Stimulated activated naive CD8-positive, alpha-beta T cell treated with anti-CD3 and anti-CD28 coated beads, Interleukin-15, amount 100 ng/mL, for 72 hours (primary cell): ENCODE data around the gene SLC9A7.

Experiments
- ATAC-seq: fragments of 150-1000 bp; cut with Tn5 transposase; 2 replicates; pipeline ENCODE4 v1.10.0; 2021; ENCODE audit warnings: mild to moderate bottlenecking, moderate library complexity
- DNase-seq, 2 donors: peaks; one replicate each; pipeline ENCODE4 v3.0.0; 2021 to 2022
- H3K27ac Mint-ChIP-seq, 2 donors: one replicate each; pipeline ENCODE4 v1.8.0; 2022; ENCODE audit warnings: mild to moderate bottlenecking in 2 of 2, mixed read lengths in 2 of 2, moderate library complexity in 2 of 2
- H3K27me3 Mint-ChIP-seq: one replicate; pipeline ENCODE4 v1.8.0; 2022; ENCODE audit warnings: mixed read lengths
- H3K4me1 Mint-ChIP-seq: one replicate; pipeline ENCODE4 v1.8.0; 2022; ENCODE audit warnings: mild to moderate bottlenecking, mixed read lengths
- H3K4me3 Mint-ChIP-seq, 2 donors: one replicate each; pipeline ENCODE4 v1.8.0; 2022; ENCODE audit warnings: mild to moderate bottlenecking in 2 of 2, mixed read lengths in 2 of 2, moderate library complexity in 1 of 2
- H3K9me3 Mint-ChIP-seq, 2 donors: one replicate each; pipeline ENCODE4 v1.8.0; 2022; ENCODE audit warnings: mixed read lengths in 2 of 2

Gene SLC9A7

DNA sequence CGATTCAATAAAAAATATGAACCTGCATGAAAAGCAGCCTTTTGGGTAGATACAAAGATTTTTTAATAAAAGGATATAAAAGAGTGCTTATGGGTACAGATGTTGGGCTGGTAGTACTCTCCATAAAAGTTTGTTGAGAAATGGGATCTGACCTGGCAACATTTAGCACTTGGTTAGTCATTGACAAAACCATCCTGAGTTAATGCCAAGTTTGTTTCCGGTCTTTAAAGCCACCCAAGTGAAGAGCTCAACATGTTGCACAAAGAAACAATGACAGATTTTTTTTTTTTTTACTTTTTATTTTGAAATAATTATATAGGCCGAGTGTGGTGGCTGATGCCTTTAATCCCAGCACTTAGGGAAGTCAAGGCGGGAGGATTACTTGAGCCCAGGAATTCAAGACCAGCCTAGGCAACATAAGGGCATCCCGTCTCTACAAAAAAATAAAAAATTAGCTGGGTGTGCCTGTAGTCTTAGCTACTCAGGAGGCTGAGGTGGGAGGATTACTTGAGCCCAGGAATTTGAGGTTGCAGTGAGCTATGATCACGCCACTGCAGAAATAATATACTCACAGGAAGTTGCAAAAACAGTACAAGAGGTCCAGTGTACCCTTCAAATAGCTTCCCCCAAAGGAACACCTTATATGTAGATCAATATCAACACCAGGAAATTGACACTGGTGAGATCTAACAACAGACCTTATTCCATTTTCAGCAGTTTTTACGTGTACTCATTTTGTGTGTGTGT is 168.8 kb downstream of the SLC9A7 start:
- no peak for DNase-seq
- no peaks in the 10 kb centered on the region for H3K27me3 Mint-ChIP-seq
- H3K27ac Mint-ChIP-seq = no peak overlapping the region
- H3K4me3 Mint-ChIP-seq = no peak overlapping the region
- ATAC-seq = no peak
- no peaks in the 10 kb centered on the region for H3K9me3 Mint-ChIP-seq
- H3K4me1 Mint-ChIP-seq = peaks cover 16% of the 10 kb centered on the region

DNA sequence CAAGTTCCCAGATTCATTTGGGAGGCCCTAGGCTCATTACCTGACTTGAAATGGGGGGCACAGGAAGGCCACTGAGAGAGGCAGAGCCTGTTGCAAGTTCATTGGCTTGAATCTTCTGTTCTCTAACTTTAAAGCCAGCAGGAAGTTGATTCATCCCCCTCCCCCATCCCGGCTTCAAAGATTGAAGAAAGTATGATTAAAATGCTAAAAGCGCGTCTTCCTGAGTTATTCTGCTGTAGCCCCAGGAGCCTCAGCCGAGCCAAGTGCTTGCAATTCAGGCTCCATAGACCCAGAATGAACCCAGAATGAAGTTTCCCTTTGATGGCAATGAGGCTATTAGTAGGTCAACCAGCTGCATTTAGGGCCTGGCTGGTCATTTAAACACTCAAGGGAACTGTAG is 170.7 kb downstream of the SLC9A7 start:
- no peaks in the 10 kb centered on the region for H3K27me3 Mint-ChIP-seq
- peak overlapping the region; percentile 42 to 57 for H3K4me3 Mint-ChIP-seq
- H3K4me1 Mint-ChIP-seq = peaks cover 16% of the 10 kb centered on the region
- DNase-seq = no peak
- no peak for ATAC-seq
- H3K27ac Mint-ChIP-seq = peak overlapping the region; percentile 27 to 52
- H3K9me3 Mint-ChIP-seq = no peaks in the 10 kb centered on the region

DNA sequence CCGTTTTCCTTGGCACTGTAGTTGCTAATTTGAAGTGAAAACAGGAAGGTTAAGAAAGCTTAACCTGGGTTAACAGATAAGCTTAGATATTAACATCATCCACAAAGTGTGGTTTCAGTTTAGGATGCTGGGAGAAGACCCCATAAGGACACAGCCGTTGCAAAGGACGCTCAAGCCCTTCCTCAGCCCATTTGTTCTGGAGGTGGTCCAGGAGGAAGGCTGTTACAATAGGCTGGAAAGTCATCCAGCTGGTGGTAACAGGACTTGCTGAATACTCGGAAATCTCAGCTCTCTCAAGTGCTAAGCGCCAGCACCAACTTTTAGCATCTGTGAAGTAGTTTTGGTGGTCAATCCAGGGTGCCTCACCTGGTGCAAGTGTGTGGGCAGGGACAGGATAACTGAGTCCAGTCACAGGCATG is 171.2 kb downstream of the SLC9A7 start:
- Mint-ChIP-seq H3K27me3 (no peaks in the 10 kb centered on the region), H3K4me3 (peak overlapping the region; percentile 42 to 57), H3K9me3 (no peaks in the 10 kb centered on the region), H3K27ac (peak overlapping the region in 1 of 2 donors; percentile 52), H3K4me1 (peaks cover 16% of the 10 kb centered on the region)
- DNase-seq (no peak), ATAC-seq (no peak)

DNA sequence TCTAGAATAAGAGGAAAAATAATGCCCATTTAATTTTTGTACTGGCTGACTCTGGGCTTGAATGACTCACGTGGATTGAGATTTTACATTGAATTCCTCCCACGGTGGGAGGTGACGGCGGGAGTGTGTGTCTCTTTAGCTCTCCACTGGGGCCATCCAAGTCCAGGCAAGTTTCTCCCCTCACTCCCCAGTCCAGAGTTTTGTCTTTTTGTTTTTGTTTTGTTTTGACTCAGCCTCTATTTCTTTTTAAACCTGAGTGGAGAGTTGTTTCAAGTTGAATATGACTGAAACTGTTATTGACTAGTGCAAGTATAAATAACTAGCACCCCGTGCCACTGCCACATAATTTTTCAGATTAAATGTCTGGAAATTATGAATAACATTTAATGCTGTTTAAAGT is 171.8 kb downstream of the SLC9A7 start:
- H3K4me1 Mint-ChIP-seq = peaks cover 16% of the 10 kb centered on the region
- no peak overlapping the region for H3K4me3 Mint-ChIP-seq
- H3K9me3 Mint-ChIP-seq = no peaks in the 10 kb centered on the region
- peak overlapping the region in 1 of 2 donors; percentile 71 for H3K27ac Mint-ChIP-seq
- ATAC-seq = peak; percentile 72
- H3K27me3 Mint-ChIP-seq = no peaks in the 10 kb centered on the region
- DNase-seq = no peak

DNA sequence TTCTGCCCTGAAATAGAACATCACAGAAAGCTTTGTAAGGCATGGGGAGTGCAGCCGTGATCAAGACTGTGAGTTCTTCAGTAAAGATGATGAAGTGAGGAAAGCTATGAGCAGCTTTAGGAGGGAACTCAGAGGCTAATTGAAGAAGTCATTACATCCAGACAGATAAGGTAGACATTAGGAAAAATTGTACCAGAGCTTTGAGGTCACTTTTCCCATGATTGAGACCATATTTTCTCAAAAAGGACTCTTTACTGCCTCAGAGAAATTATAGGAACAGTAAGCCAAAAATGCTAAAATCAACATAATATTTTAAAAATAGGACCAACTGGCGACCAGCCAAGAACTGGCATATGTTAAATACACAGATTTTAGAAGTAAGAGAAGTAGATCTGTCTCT is 174.2 kb downstream of the SLC9A7 start:
- no peak for DNase-seq
- Mint-ChIP-seq H3K9me3 (no peaks in the 10 kb centered on the region), H3K4me1 (peaks cover 16% of the 10 kb centered on the region), H3K27ac (no peak overlapping the region), H3K4me3 (no peak overlapping the region), H3K27me3 (no peaks in the 10 kb centered on the region)
- no peak for ATAC-seq

DNA sequence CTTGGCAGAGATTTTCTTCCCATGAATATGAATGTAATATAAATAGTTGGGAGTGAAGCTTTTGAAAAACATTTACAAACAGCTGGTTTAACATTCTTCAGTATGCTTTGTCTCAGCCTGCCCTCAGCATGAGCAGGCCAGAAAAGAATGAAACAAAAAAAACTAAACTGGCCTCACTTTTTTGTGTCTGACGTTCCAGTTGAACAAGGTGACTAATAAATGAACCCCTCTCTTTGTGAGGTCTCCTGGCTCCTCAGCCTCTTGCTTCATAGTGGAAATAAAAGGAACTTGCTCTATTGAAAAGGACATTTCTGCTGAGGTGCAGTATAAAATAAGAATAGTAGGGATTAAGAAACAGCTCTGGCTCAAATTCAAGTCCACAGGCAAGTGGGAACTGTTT is 176.0 kb downstream of the SLC9A7 start:
- Mint-ChIP-seq H3K9me3 (no peaks in the 10 kb centered on the region), H3K4me1 (peaks cover 9% of the 10 kb centered on the region), H3K4me3 (no peak overlapping the region), H3K27me3 (no peaks in the 10 kb centered on the region), H3K27ac (no peak overlapping the region)
- ATAC-seq (no peak), DNase-seq (no peak)

DNA sequence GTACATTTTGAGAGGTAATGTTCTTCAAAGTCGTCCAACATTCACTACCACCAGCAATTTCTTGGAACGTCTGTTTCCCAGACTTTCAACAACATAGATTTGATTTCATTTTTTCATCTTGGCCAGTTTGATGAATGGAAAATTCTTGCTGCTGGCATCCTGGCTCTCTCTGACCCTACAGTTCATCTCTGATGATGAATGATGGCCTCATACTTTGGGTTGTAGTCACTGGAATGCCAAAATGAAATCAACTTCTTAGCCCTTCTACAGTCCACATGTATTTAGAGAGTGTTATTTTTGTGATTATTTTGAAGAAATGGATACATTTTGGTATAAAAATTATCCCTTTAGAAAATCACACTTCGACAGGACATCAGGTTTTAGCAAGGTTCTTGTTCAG is 176.6 kb downstream of the SLC9A7 start:
- Mint-ChIP-seq H3K27me3 (peaks cover 2% of the 10 kb centered on the region), H3K9me3 (no peaks in the 10 kb centered on the region), H3K4me1 (peaks cover 6% of the 10 kb centered on the region), H3K27ac (no peak overlapping the region), H3K4me3 (no peak overlapping the region)
- ATAC-seq = no peak
- DNase-seq = no peak

DNA sequence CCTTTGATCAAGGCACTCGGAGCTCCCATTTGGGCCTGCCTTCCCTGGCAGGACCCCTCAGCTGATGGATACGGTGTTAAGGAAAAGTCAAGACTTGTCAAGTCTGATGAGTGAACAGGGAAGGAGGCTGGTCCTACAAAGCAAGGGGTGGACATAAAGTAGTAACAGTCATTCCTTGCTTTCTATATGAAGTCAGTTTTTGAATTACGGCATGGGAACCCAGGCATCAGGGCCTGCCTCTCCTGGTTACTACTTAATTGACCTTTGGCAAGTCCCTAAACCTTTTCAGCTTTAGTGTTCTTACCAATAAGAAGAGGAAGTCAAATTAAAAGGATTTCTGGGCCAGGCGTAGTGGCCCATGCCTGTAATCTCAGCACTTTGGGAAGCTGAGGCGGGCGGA is 178.3 kb downstream of the SLC9A7 start:
- ATAC-seq (no peak), DNase-seq (no peak)
- Mint-ChIP-seq H3K27ac (no peak overlapping the region), H3K4me3 (no peak overlapping the region), H3K9me3 (no peaks in the 10 kb centered on the region), H3K4me1 (peaks cover 11% of the 10 kb centered on the region), H3K27me3 (peaks cover 19% of the 10 kb centered on the region)

DNA sequence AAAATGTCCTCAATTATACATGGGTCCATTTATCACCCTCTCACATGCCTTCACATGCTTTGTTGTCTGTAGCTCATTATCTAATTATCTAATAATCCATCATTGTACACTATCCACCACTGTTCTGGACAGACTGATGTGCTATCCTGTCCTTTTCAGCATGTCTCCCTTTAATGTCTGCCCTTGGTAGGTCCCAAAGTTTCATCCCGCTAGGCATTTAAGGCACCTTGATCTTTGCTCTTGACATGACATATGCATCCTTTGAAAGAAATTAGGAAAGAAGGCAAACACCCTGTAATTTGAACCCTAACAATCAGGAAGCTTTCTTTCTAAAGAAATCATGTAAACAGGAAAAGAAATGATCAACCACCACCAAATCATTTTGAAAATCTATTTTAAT is 179.7 kb downstream of the SLC9A7 start:
- Mint-ChIP-seq H3K9me3 (no peaks in the 10 kb centered on the region), H3K27ac (no peak overlapping the region), H3K4me3 (no peak overlapping the region), H3K4me1 (peaks cover 15% of the 10 kb centered on the region), H3K27me3 (peaks cover 24% of the 10 kb centered on the region)
- no peak for ATAC-seq
- DNase-seq = no peak

DNA sequence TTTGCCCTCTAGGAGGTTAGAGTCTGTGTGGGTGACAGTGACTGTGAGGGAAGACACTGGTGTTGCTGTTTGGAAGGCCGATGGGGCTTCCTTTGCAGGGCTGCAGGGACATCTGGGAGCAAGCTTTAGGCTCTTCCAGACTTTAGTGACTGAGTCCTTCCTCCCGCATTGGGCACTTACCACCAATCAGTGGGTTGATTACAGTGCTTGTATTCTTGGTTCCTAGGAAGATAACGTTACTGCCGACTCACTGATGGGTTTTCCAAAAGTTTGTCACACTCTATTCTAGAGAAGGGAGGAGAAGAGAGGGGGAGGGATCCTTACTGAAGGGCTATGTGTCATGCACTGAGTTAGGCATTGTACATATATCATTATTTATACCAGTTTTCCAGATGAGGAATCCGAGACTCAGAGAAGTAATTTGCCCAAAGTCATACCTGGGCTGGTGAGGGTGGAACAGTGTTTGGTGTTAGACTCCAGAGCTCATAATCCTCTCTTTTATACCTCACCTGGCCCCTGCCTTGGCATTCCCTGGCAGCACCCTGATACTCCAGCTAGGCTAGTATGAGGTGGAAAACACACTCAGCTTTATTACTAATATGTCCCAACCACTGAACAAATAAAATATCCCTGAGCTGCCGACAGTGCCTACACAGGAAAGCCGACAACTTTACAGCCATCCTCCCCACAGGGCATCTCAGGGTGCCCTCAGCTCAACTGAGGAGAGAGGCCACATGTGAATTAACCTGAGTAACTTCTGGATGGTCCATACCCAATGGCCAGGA is 181.5 kb downstream of the SLC9A7 start:
- ATAC-seq (no peak), DNase-seq (no peak)
- peaks cover 25% of the 10 kb centered on the region for H3K4me1 Mint-ChIP-seq
- no peak overlapping the region for H3K4me3 Mint-ChIP-seq
- no peak overlapping the region for H3K27ac Mint-ChIP-seq
- peaks cover 24% of the 10 kb centered on the region for H3K27me3 Mint-ChIP-seq
- H3K9me3 Mint-ChIP-seq = no peaks in the 10 kb centered on the region

DNA sequence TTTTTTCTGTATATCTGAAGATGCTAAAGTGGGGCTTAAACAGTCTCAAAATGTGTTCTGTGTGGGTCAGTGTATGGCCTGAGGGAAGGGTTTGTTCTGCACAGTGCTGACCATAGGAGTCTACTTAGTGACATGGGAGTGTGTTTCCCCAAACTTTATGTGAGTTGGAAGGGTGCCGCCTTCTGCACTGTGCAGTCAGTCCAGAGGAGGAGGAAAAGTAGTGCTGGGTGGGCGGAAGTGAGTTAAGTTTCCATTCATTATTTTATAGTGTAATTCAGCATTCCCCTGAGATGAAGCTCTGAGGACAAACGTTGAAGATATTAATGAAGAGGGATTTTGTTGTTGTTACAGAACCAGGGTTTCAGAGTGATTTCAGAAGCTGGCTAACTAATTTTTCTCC is 182.5 kb downstream of the SLC9A7 start:
- no peak for ATAC-seq

DNA sequence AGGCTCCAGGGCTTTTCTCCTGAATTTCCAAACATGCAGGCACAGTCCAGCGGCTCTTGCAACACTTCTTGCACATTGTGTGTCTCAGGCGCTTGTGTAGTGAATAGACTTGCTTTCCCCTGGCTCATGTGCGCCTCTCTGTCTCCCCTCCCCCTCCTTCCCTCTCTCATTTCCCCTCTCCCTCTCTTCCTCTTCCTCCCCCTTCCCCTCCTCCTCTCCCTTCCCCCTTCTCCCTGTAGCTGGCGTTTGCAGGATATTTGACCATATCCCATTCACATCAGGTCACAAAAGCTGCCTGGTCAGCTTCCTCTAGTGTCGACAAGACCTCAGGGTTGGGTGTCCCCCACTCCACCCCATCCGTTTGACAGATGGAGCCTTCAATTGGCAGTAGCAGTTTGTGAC is 182.9 kb downstream of the SLC9A7 start:
- no peak for ATAC-seq
- peaks cover 24% of the 10 kb centered on the region for H3K27me3 Mint-ChIP-seq
- H3K9me3 Mint-ChIP-seq = no peaks in the 10 kb centered on the region
- no peak for DNase-seq
- H3K4me1 Mint-ChIP-seq = peaks cover 36% of the 10 kb centered on the region
- H3K27ac Mint-ChIP-seq = no peak overlapping the region
- H3K4me3 Mint-ChIP-seq = peak overlapping the region; percentile 56 to 63

More for the DNA sequence above, 182.5 kb downstream of the SLC9A7 start:
- no peak for DNase-seq
- peaks cover 24% of the 10 kb centered on the region for H3K27me3 Mint-ChIP-seq
- peaks cover 34% of the 10 kb centered on the region for H3K4me1 Mint-ChIP-seq
- peak overlapping the region; percentile 56 to 63 for H3K4me3 Mint-ChIP-seq
- no peaks in the 10 kb centered on the region for H3K9me3 Mint-ChIP-seq
- H3K27ac Mint-ChIP-seq = no peak overlapping the region

DNA sequence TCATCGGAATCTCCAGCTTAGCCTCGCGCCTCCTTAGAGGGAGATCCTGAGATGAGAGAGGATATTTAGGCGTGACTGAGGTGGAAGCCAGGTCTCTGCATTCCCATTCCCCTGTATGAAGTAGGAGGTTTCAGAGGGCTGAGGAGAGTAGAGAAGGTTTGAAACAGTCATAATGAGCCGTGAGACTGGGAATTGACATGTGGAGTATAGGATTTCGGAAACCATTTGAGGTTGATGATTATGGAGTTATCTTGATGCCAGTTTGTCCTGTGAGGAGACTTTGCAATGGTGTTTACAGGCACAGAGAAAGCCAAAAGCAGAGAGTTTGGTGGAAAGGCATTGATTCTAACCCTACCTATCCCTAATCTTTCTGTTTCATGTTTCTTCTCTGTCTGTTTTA is 183.3 kb downstream of the SLC9A7 start:
- H3K27me3 Mint-ChIP-seq = peaks cover 24% of the 10 kb centered on the region
- H3K4me3 Mint-ChIP-seq = peak overlapping the region; percentile 56 to 63
- no peaks in the 10 kb centered on the region for H3K9me3 Mint-ChIP-seq
- peaks cover 36% of the 10 kb centered on the region for H3K4me1 Mint-ChIP-seq
- no peak overlapping the region for H3K27ac Mint-ChIP-seq
- ATAC-seq (no peak), DNase-seq (no peak)

DNA sequence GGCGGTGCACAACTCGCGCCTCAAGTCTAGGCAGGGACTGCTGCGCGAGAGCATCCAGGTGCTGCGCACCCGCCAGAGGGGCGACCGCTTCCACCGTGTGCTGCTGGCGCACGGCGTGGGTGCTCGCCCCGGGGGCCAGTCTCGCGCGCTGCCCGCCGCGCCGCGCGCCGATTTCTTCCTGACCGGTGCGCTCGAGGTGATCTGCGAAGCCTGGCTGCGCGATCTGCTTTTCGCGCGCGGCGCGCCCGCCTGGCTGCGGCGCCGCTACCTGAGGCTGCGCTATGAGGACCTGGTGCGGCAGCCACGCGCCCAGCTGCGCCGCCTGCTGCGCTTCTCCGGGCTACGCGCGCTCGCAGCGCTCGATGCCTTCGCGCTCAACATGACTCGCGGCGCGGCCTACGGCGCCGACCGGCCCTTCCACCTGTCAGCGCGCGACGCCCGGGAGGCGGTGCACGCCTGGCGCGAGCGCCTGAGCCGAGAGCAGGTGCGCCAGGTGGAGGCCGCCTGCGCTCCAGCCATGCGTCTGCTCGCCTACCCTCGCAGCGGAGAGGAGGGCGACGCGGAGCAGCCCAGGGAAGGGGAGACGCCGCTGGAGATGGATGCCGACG is 184.0 kb downstream of the SLC9A7 start:
- no peak overlapping the region for H3K27ac Mint-ChIP-seq

DNA sequence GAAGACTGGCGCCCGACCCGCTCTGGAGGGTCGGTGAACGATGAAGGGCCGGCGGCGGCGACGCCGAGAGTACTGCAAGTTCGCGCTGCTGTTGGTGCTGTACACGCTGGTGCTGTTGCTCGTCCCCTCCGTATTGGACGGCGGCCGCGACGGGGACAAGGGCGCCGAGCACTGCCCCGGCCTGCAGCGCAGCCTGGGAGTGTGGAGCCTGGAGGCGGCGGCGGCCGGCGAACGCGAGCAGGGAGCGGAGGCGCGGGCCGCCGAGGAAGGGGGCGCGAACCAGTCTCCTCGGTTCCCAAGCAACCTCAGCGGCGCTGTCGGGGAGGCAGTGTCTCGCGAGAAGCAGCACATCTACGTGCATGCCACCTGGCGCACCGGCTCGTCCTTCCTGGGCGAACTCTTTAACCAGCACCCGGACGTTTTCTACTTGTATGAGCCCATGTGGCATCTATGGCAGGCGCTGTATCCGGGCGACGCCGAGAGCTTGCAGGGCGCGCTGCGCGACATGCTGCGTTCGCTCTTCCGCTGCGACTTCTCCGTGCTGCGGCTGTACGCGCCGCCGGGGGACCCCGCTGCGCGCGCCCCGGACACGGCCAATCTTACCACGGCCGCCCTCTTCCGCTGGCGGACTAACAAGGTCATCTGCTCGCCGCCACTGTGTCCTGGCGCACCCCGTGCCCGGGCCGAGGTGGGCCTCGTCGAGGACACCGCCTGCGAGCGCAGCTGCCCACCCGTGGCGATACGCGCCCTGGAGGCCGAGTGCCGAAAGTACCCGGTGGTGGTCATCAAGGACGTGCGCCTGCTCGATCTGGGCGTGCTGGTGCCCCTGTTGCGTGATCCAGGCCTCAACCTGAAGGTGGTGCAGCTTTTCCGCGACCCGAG is 184.8 kb downstream of the SLC9A7 start:
- peak overlapping the region; percentile 56 to 77 for H3K4me3 Mint-ChIP-seq
- peak; percentile 57 for ATAC-seq
- peak overlapping the region in 1 of 2 donors; percentile 89 for H3K27ac Mint-ChIP-seq
- no peaks in the 10 kb centered on the region for H3K9me3 Mint-ChIP-seq
- peaks cover 24% of the 10 kb centered on the region for H3K27me3 Mint-ChIP-seq
- DNase-seq = peak; percentile 64 to 66
- peaks cover 36% of the 10 kb centered on the region for H3K4me1 Mint-ChIP-seq

More for the DNA sequence above, 184.0 kb downstream of the SLC9A7 start:
- peak overlapping the region; percentile 56 to 77 for H3K4me3 Mint-ChIP-seq
- DNase-seq (peak; percentile 39), ATAC-seq (peak; percentile 16)
- peaks cover 36% of the 10 kb centered on the region for H3K4me1 Mint-ChIP-seq
- H3K27me3 Mint-ChIP-seq = peaks cover 24% of the 10 kb centered on the region
- H3K9me3 Mint-ChIP-seq = no peaks in the 10 kb centered on the region
